Lung (tissue), 12 donors: ENCODE measurements around the gene DNLZ. TPM values are rescaled to one million over a fixed set of nuclear protein-coding genes. Genes with fewer than 3 reads are reported as not detected.
"Not testable (repeated sequence)": the region's sequence is repeated elsewhere in the genome, so short reads cannot be mapped to it uniquely, and the experiment has no call there.

Experiments
- ATAC-seq: fragments of 200-7000 bp; cut with Tn5 transposase; one replicate; pipeline ENCODE4 v1.9.1; 2020; ENCODE audit warnings: moderate number of reproducible peaks; ENCODE audit not compliant: insufficient read depth, low FRiP score
- DNase-seq, 3 donors: peaks; one replicate each; pipeline ENCODE4 v3.0.0-alpha.2; 2013 to 2017
- H3K27ac ChIP-seq, 2 donors: one replicate each; pipeline ENCODE4 v1.5.1; 2013; ENCODE audit warnings: mild to moderate bottlenecking in 2 of 2, moderate library complexity in 2 of 2, control low read depth in 1 of 2, inconsistent platforms in 1 of 2, low read depth in 1 of 2, low read length in 1 of 2
- H3K27me3 ChIP-seq, 3 donors: one replicate each; pipeline ENCODE4 v1.5.1; 2013; ENCODE audit warnings: low read length in 2 of 3; ENCODE audit not compliant: control insufficient read depth in 3 of 3, insufficient read depth in 3 of 3
- H3K36me3 ChIP-seq, 4 donors: one replicate each; pipeline ENCODE4 v1.5.1; 2013; ENCODE audit warnings: low read length in 4 of 4, mild to moderate bottlenecking in 1 of 4, moderate library complexity in 1 of 4; ENCODE audit not compliant: control insufficient read depth in 4 of 4, insufficient read depth in 4 of 4
- H3K4me1 ChIP-seq, 5 donors: one replicate each; pipeline ENCODE4 v1.5.1; 2013; ENCODE audit warnings: low read length in 5 of 5, mild to moderate bottlenecking in 2 of 5, moderate library complexity in 1 of 5; ENCODE audit not compliant: control insufficient read depth in 5 of 5, insufficient read depth in 5 of 5
- H3K4me3 ChIP-seq: one replicate; pipeline ENCODE4 v1.5.1; 2013; ENCODE audit warnings: mild to moderate bottlenecking, control low read depth, moderate library complexity
- H3K9ac ChIP-seq, 2 donors: one replicate each; pipeline ENCODE4 v1.5.1; 2013; ENCODE audit warnings: low read length in 2 of 2, control low read depth in 1 of 2; ENCODE audit not compliant: insufficient read depth in 1 of 2
- H3K9me3 ChIP-seq, 4 donors: one replicate each; pipeline ENCODE4 v1.5.1; 2013; ENCODE audit warnings: low read length in 3 of 4, mild to moderate bottlenecking in 1 of 4, moderate library complexity in 1 of 4; ENCODE audit not compliant: control insufficient read depth in 4 of 4, insufficient read depth in 3 of 4
- WGBS, 2 donors: extraction: QIAGEN DNeasy Blood & Tissue Kit; methylation state at CpG; one replicate each; pipeline ENCODE4 v1.1.7; 2013; 5-methylcytosine and 5-hydroxymethylcytosine counted together
- polyA plus RNA-seq, 2 donors: library from polyadenylated mRNA; stranded (reverse); fragments of 200-250 nt; gene quantifications; one replicate each; pipeline ENCODE4 v1.2.1, GENCODE V29; 2013
- total RNA-seq, 2 donors: library from RNA; depleted of rRNA in 1 of 2; stranded (reverse); fragments of >200 nt in 1 of 2; gene quantifications; one replicate each; pipeline ENCODE4 v1.2.1, GENCODE V29; 2014 to 2021
- TF ChIP-seq, protein P1 (sequence below): IDR thresholded peaks from 2 replicates; pipeline ENCODE4 v1.5.1; 2012; ENCODE audit warnings: mild to moderate bottlenecking; ENCODE audit errors: control extremely low read depth, extremely low read depth
- donor health status: control.
- donor health status: control.
- donor health status: Bipolar disorder and iron deficiency.
- donor health status: healthy.
- donor health status: DM: yes; HTN: yes; CAD: no.

The DNLZ gene
- total and polyA plus RNA-seq, 4 donors, result 7.7 to 34.3 (median 16.8) TPM

DNA sequence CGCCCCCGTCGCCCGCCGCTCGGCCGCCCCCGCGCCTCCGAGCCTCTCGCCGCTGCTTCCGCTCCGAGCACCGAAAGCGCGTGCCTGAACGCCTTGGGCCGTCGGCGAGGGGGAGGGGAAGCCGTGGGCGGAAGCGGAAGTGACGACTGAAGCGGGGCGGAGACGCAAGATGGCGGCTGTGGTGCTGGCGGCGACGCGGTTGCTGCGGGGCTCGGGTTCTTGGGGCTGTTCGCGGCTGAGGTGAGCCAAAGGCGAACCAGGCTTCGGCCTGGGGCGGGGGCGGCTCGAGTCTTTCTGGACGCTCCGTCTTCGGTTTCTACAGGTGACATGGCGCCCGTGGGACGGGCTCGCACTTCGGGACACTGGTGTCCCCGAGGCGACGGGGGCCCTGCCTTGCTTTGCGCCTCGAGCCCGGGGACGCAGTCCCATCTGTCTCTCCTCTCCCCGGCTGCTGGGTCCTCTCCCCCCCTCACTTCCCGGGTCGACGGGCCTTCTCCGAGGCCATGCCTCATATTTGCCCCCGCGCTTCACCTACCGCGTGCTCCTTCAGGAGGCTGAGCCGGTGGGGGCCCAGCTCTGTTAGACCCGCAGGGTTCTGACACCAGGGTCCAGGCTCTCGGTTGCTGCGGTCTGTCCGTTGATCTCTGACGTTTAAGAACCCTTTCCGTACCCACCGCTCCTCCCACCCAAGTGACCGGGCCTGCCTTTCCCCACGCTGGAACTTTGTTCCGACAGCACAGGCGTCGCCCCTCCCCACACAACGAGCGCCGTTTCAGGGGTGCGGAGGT is 47.1 kb upstream of the DNLZ start, which contains the start of the genes ENTR1 and PMPCA:
ENTR1 (minus strand) TSS at position 115 of the 788 bp plus-strand sequence. CDS start 217 bp downstream, outside the sequence.
PMPCA (plus strand) TSS at position 159 of the 788 bp plus-strand sequence; CDS start at position 170, 11 bp downstream.
- H3K9me3 ChIP-seq, result no peaks in the 10 kb centered on the region

DNA sequence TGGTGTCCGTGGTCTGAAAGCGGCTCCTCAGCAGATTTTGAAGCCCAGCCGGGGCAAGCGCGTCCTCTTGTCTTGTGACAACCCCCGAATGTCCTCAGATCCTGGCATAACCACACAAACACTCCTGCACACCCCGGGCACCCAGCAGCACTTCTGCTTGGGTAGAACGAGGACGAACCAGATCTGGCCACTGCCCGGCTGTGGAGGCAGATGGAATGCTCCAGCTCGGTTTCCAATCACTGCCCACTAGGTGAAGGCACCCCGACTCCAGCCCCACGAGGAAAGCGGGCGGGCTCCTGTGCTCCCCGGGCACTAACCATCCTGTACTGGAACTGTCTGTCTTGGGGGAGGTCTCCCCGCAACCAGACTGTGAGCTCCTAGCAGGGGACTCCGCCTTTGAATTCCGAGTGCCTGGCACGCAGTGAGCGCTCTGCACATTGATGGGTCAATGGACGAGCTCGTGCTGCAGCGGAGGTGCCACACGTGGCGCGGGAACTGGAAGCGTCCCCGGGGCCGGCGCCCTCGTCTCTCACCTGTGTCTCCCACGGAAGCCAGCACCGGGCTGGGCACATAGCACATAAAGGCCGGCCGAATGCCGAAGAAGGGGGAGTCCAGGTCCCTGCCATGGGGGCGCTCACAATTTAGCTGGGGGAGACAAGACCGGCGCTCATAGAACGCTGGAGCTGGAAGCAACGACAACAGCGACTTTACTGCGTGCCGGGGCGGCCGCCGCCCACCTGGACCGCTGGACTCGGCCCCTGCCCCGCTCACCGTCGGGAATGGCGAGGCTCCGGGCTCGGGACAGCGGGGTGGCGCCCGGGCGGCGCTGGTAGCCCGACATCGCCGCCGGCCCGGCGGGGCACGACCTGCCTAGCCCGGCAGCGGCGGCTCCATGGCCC is 46.3 kb upstream of the DNLZ start:
- Histone ChIP-seq H3K4me1 (peaks cover 0 to 19% (median 8%) of the 10 kb centered on the region in 5 donors), H3K9ac (no peak overlapping the region), H3K36me3 (peaks cover under 1 to 37% (median 28%) of the 10 kb centered on the region in 4 donors), H3K4me3 (peak overlapping the region; percentile 82), H3K27ac (peak overlapping the region; percentile 69 to 76), H3K9me3 (no peaks in the 10 kb centered on the region), H3K27me3 (no peaks in the 10 kb centered on the region)
- peak; percentile 5 for ATAC-seq
- peak; percentile 11 to 28 (median 20) for DNase-seq
- TF ChIP-seq, protein P1, sequence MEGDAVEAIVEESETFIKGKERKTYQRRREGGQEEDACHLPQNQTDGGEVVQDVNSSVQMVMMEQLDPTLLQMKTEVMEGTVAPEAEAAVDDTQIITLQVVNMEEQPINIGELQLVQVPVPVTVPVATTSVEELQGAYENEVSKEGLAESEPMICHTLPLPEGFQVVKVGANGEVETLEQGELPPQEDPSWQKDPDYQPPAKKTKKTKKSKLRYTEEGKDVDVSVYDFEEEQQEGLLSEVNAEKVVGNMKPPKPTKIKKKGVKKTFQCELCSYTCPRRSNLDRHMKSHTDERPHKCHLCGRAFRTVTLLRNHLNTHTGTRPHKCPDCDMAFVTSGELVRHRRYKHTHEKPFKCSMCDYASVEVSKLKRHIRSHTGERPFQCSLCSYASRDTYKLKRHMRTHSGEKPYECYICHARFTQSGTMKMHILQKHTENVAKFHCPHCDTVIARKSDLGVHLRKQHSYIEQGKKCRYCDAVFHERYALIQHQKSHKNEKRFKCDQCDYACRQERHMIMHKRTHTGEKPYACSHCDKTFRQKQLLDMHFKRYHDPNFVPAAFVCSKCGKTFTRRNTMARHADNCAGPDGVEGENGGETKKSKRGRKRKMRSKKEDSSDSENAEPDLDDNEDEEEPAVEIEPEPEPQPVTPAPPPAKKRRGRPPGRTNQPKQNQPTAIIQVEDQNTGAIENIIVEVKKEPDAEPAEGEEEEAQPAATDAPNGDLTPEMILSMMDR, result no peak
- 7 to 8% methylated on average over 58 to 71 of the region's 71 CpGs for WGBS, 2 donors

More for the DNA sequence above, 47.1 kb upstream of the DNLZ start, which contains the start of the genes ENTR1 and PMPCA:
- peak within 1 kb of the TSS; percentile 82 for H3K4me3 ChIP-seq
- DNase-seq (peak; percentile 90 to 95 (median 92)), ATAC-seq (peak; percentile 86)
- peak within 1 kb of the TSS; percentile 66 to 74 for H3K9ac ChIP-seq
- TF ChIP-seq, protein P1, result no peak
- H3K36me3 ChIP-seq, result peaks cover 5 to 38% (median 30%) of the 10 kb centered on the region in 4 donors
- 0% methylated on average over 74 to 83 of the region's 83 CpGs for WGBS, 2 donors
- H3K27ac ChIP-seq, result peak within 1 kb of the TSS; percentile 88 to 94
- H3K4me1 ChIP-seq, result peaks cover 0 to 19% (median 8%) of the 10 kb centered on the region in 5 donors
- no peaks in the 10 kb centered on the region for H3K27me3 ChIP-seq

DNA sequence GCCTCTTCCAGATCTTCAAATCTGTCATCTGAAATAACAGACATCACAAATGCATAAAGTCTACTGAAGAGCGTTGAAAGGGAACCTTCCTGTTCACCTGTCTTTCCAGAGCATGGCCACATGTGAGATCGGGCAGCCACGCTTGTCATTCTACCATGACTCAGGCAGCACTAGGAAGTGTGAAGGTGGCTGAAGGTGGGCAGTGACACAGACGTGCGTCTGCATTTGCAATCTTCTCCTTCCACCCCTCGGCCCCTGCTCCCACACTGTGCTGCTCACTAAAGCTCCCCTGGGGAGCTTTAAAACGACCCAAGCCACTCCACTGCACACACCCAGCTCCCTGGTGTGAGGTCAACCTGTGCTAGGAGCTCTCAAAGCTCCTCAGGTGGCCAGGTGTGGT is 44.4 kb upstream of the DNLZ start:
- Histone ChIP-seq H3K4me3 (no peak overlapping the region), H3K9me3 (no peaks in the 10 kb centered on the region), H3K9ac (no peak overlapping the region), H3K27me3 (no peaks in the 10 kb centered on the region), H3K4me1 (peaks cover 0 to 19% (median 8%) of the 10 kb centered on the region in 5 donors), H3K27ac (no peak overlapping the region), H3K36me3 (peaks cover 0 to 32% (median 14%) of the 10 kb centered on the region in 4 donors)
- TF ChIP-seq, protein P1, result no peak
- ATAC-seq, result no peak
- 90% methylated on average over 7 of the region's 7 CpGs for WGBS, 2 donors
- DNase-seq, result no peak

DNA sequence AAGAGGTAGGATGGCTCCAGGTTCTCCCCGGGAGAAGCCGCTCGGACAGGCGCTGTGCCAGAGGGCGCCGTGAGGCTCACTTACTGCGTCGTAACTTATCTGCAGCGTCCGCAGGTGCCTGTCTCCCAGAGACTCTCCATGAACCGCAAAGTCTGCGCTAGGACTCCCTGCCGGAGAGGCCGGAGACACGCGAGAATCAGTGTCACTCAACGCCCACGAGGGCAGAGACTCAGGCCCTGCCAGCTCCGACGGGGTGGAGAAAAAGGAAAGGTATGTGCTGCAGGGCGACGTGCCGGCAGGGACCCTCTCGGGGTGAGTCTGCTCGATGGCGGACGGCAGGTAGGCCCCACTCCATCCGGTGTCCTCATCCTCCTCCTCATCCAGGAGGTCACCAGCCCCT is 43.5 kb upstream of the DNLZ start:
- 94 to 96% methylated on average over 28 of the region's 28 CpGs for WGBS, 2 donors
- not testable (repeated sequence) for H3K27me3 ChIP-seq, DNase-seq, ATAC-seq, H3K9me3 ChIP-seq, H3K27ac ChIP-seq, H3K9ac ChIP-seq, H3K4me3 ChIP-seq
- H3K4me1 ChIP-seq, result peaks cover 0 to 19% (median 8%) of the 10 kb centered on the region in 5 donors
- H3K36me3 ChIP-seq, result peaks cover 0 to 29% (median 11%) of the 10 kb centered on the region in 4 donors

DNA sequence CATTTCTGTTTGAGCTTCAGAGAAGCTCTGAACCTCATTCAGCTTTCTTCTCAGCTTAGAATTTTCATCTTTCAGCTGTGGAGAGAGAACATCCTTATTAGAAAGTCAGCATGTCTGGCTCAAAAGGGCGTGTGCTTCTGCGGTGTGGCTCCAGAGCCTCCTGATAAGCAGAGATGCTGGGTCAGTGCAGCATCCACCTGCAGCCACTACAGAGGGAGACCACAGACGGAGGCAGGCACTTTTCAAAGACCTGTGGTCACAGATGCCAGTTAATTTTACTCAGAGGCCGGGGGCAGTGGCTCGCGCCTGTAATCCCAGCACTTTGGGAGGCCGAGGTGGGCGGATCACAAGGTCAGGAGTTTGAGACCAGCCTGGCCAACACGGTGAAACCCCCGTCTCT is 42.4 kb upstream of the DNLZ start:
- not testable (repeated sequence) for H3K4me3 ChIP-seq, ATAC-seq, H3K9ac ChIP-seq, H3K4me1 ChIP-seq, H3K27ac ChIP-seq, H3K27me3 ChIP-seq, DNase-seq, H3K9me3 ChIP-seq
- H3K36me3 ChIP-seq, result peaks cover 0 to 29% (median 9%) of the 10 kb centered on the region in 4 donors
- WGBS, 2 donors, result 92 to 96% methylated on average over 10 of the region's 10 CpGs
